ENCODE results near the gene AUP1.

GRCh38 chr2:74531666-74532065, 2.2 kb upstream of the AUP1 start:
- TF ChIP-seq EP300 (IDR thresholded peaks at IDR 0.05) (no peak), CTCF (IDR thresholded peaks at IDR 0.05) (no peak), POLR2AphosphoS5 (IDR thresholded peaks at IDR 0.05) (no peak), POLR2A (IDR thresholded peaks at IDR 0.05) (no peak)
